SHP77 treated with DMSO at 0.1 percent for 48 hours (cell line): ENCODE data around the gene TIMP1.

Experiments
- DNase-seq: peaks from one replicate; lab custom pipeline; 2025; lab: John Stamatoyannopoulos, UW

TIMP1 gene

DNA sequence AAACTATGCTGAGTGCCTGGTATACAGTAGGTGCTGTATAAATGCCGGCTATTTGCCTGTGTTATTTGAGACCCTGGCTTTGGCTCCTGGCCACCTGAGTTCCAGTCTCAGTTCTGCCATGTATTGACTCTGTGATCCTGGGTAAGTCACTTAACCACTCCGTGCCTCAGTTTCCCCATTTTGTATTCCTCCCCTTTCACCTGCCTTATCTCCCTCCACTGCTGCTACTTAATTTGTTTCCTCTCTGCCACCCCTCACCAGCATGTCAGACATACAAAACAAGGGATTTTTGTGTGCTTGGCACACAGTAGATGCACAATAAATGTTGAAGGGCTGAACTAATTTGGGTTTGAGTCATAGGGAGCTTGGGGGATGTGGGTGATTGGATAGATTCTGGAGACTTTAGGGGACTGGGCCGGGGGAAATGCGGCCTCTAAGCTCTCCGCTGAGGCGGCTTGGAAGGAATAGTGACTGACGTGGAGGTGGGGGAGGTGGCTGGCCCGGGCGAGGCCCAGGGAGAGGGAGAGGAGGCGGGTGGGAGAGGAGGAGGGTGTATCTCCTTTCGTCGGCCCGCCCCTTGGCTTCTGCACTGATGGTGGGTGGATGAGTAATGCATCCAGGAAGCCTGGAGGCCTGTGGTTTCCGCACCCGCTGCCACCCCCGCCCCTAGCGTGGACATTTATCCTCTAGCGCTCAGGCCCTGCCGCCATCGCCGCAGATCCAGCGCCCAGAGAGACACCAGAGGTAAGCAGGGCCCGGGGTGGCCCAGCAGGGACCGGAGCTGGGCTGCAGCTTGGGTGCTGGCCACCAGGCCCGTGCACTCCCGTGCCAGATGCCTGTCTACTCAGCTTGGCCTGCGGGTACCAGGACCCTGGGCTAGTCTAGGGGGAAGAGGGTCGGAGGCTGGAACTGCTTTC is at the start of gene TIMP1:
Gene TIMP1, plus strand, starts transcription at position 706 of the 917 bp plus-strand sequence. CDS start 980 bp downstream, outside the sequence.
- peak; percentile 8 for DNase-seq

DNA sequence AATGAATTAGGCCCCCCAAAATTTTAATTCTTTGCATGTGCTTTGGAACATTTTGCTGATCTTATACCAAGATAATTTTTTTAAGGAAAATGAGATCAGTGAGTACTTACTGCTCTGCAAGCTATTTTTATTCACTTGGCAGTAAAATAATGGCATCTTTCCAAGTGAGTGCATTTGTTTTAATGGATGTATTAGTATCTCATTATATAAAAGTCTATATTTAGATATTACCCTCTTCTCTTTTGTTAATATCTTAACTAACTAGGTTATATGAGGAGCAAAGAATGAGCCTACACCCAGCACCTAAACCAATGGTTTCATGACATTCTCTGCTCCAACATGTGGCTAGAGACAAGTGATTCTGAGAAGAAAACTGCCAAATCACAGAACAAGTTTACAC is 42.4 kb upstream of the TIMP1 start:
- no peak for DNase-seq

DNA sequence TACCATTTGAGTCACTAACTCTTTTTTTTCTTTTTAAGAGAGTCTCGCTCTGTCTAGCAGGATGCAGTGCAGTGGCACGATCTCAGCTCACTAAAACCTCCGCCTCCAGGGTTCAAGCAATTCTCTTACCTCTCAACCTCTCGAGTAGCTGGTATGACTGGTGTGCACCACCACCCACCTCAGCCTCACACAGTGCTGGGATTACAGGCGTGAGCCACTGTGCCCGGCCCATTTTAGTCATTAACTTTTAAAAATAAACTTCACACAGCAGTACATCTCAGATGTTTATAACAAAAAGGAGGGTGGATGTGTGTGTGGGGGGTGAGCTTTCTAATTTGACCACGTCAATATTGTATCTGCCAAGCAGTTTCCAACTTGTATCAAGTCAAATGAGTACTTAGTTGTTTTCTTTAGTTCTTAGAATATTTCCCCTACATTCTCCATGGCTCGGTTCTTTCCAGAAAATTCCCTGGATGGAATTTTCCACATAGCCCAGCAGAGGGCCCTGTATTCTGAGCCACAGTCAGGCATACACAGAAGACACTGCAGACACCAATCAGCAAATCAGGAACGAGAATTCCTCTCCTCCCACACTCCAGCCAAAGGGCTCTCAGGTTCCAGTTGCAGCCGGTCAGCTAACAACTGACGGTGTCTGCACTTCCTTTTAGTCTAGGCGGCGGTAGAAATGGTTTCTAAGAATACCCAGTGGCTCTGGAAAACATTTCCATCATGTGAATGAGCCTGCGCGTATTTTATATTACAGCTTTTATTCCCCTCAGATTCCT is 41.3 kb upstream of the TIMP1 start:
- peak; percentile 76 for DNase-seq

DNA sequence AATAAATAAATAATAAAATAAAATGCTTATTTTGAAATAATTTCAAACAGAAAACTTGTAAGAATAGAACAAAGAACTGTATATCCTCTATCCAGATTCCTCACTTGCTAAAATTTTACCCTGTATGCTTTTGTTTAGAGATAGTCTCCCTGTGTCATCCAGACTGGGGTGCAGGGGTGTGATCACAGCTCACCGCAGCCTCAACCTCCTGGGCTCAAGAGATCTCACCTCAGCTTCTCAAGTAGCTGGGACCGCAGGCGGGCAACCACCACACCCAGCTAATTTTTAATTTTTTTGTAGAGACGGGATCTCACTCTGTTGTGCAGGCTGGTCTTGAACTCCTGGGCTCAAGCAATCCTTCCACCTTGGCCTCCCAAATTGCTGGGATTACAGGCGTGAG is 38.7 kb upstream of the TIMP1 start:
- no peak for DNase-seq

DNA sequence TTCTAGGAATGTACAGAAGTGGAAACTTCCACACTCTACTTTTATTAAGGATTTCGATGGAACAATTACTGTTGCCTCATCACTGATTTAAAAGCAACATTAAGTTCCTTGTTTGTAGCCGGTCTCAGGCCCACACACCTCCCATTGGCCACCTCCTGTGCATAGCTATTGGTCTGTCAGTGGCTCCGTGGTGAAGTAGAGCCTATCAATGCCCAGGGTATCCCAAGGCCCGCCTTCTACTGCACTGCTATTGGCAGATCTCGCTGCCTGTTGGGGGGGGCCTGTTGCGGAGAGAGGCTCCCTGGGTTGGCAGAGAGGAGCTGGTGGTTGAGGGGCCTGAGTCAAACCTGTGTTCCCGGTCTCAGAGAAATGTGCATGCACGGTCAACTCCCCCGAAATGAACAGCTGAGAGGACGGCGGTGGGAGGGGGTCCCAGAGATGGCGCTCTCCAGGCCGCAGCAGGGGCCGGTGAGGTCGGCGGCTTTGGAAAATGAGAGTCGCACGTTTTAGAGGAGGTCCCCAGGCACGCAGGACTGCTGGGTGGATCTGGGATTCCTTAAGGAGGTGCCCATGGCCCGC is 26.1 kb upstream of the TIMP1 start:
- peak; percentile 71 for DNase-seq

DNA sequence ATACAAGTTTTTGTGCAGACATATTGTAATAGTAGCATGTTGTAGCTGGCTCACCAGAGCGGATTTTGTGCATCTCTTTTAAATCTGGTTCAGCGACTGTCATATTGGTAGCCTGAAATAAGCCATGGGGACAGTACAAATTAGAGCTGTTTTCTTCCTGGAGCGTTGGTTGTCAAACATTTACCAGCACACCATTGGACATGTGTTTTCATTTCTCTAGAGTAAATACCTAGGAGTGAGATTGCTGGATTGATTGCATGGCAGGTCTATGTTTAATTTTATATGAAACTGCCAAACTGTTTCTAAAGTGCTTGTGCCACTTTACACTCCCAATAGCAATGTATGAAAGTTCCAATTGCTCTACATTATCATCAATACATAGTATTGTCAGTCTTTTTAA is 23.8 kb upstream of the TIMP1 start:
- DNase-seq = no peak

DNA sequence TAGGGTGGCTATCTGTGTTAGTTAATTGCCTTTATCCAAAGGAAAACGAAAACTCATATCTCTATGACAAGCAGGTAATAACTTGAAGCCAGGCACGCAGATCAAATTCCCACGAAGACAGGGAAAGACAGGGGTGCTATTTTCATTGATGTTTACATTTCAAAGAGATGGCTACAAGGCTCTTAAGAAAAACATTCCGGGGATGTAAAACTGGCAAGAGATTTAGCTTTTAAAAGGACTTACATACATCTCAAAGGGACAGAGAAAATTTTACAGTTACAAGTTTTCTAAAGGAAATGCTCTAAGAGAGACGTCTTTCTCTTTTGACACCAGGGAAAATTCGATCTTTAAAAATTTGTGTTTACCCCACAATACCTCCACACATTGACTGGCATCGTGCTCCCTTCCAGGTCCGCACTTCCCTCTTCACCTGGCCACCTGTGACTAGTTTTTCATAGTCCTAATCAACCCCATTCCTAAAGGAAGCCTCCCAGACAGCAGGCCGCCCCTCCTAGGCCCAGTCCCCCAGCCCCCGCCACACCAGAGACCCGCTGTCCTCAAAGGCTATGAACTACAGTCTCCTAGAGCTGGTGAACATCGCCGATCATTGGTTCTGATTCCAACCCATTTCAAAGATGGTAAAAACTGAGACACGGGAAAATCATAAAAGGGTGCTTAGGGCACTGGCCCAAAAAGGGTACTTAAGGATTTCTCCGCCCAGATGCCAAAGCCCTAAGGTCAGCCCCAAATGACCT is 21.9 kb upstream of the TIMP1 start:
- no peak for DNase-seq

DNA sequence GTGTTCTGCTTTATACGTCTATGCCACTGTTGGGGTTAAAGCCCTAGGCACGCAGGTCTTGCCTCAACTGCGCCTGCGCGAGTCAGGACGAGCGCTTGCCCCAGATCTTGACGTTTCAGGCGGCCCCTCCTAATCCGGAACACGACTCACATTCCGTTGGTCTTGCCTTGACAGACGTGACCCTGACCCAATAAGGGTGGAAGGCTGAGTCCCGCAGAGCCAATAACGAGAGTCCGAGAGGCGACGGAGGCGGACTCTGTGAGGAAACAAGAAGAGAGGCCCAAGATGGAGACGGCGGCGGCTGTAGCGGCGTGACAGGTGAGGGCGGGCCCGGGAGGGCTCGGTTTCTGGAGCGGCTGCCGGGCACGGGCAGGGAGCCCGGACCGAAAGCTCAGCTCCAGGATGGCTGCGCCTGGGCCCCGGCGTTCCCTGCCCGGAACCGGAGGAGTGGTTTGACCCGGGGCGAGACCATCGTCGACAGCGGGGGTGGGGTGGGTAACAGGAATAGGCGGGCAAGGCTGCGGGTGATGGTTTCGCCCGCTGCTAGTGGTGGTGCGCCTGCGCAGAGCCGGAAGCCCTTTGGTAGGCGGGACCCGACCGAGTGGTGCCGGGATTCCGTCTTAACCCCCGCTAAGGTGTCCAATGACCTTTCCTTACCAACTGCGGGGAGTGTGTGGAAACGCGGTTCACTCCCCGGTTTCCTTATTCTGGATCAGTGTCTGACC is 21.1 kb upstream of the TIMP1 start, which contains the start of gene ARAF:
Gene ARAF, plus strand, starts transcription at position 272 of the 725 bp plus-strand sequence. CDS start 1,763 bp downstream, outside the sequence.
- DNase-seq = peak; percentile 79

DNA sequence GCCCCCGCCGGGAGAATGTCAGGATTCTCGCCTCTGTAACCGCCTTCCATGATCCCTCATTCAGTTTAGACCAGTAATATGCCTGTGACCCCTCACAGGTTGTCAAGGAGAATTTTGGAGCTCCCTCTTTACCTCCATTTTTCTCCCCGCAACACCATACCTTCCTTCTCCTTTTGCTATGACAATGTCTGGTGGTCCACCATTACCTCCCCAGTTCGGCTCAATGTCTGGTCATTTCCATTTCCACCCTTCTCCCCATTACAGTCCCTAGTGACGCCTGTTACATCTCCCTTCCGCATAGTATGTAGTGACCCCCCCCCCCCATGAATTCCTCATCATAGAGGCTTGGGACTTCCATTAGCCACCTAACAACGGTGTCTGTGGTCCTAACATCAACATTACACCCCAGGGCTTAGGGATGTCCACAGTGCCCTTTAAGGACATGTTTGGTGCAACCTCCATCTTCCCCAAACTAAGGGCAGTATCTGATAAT is 20.5 kb upstream of the TIMP1 start:
- DNase-seq = no peak

DNA sequence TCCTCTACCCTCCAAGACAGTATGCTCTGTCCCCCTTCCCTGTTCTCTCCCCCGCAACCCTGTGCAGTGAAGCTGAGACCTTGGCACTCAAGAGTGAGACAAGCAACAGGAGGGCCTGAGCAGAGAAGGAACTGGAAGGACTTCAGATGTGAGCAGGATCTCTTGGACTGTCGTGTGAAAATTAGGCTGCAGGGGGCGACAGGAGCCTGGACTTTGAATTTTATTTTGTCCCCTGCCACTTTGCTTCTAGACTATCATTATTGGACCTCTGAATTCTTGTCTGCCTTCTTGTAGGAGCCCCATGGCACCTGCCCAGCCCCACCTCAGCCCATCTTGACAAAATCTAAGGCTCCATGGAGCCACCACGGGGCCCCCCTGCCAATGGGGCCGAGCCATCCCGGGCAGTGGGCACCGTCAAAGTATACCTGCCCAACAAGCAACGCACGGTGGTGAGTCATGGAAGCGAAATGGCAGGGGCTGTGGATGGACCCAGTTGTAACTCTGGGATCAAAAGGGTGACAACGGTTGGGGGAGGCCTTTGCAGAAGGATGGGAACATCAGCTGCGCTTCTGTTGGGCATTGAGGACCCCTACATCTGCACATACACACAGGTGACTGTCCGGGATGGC is 19.5 kb upstream of the TIMP1 start:
- DNase-seq = no peak

DNA sequence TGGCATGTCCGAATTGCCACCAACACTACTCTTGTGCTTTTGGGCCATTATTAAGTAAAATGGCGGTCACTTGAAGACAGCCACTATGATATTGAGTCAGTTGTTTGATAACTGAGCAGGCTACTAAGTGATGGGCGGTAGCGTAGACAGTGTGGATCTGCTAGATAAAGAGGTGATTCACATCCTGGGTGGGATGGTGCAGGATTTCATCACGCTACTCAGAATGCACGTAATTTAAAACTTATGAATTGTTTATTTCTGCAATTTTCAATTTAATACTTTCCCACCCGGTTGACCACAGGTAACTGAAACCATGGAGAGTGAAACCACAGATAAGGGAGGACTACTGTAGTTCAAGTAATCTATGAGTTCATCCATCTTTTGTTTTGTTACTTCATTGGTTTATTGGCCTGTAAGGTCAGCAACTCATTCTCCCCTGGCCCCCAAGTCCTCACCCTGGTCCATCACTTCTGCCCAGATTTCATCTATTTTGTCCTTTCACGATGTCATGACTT is 18.4 kb upstream of the TIMP1 start:
- no peak for DNase-seq

DNA sequence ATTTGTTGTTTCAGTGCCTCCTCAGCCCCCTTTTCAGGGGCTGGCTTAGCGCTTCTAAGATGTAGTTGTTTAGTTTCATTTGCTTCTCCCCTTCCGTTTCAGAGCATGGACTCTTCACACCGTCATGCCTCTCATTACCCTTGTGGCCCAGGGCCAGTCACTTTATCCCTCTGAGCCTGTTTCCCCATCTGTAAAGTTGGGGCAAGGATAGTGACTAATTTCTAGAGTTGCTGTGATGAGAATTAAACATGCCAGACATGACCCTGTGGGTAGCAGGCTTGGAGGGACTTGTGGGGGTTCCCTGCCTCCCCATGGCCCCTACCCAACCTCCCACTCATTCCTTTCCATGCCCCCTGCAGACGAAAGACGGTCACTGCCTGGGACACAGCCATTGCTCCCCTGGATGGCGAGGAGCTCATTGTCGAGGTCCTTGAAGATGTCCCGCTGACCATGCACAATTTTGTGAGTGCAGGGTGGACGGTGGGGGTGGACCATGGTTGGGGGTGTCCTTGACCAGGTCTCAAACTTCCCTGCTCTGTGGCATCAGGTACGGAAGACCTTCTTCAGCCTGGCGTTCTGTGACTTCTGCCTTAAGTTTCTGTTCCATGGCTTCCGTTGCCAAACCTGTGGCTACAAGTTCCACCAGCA is 17.7 kb upstream of the TIMP1 start:
- DNase-seq = no peak

DNA sequence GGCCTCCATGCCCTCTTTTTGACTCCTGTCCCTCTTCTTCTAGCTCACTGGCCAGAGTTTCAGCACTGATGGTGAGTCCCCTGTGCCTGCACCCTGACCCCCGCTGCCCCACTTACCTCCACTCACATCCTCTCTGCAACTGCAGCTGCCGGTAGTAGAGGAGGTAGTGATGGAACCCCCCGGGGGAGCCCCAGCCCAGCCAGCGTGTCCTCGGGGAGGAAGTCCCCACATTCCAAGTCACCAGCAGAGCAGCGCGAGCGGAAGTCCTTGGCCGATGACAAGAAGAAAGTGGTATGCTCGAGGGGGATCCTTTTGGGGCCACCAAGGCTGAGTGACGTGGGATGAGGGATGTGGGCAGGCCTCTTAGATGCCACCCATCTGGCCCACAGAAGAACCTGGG is 15.4 kb upstream of the TIMP1 start:
- DNase-seq = no peak

DNA sequence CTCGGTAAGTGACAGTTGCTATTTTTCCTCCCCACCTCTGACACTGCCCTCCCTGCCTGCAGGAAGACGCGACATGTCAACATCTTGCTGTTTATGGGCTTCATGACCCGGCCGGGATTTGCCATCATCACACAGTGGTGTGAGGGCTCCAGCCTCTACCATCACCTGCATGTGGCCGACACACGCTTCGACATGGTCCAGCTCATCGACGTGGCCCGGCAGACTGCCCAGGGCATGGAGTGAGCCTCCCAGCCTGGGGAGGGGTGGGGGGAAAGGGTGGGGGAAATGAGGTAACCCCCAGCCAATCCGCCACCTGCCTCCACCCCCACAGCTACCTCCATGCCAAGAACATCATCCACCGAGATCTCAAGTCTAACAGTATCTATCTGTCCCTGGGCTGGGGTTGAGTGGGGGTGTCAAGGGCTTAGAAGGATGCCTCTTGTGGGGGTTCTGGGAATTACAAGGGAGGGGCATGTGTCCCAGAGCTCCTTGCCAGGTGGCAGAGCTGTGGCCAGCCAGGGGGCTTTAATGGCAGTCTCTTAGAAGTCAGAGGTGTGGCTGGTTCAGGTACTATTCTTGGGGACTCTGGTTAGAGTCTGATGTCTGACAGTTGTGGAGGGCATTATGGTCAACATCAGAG is 13.5 kb upstream of the TIMP1 start:
- DNase-seq = no peak

DNA sequence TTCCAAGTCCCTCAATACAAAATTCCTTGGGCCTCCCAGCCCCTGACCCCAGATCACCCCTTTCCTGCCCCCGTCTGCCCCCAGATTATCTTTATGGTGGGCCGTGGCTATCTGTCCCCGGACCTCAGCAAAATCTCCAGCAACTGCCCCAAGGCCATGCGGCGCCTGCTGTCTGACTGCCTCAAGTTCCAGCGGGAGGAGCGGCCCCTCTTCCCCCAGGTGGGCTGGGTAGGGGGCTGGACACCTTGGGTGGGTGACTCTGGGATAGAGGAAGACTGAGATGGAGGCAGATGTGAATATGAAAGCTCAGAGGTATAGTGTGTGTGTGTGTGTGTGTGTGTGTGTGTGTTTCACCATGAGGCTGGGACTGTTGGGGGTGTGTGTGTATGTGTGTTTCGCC is 11.4 kb upstream of the TIMP1 start:
- DNase-seq = no peak

DNA sequence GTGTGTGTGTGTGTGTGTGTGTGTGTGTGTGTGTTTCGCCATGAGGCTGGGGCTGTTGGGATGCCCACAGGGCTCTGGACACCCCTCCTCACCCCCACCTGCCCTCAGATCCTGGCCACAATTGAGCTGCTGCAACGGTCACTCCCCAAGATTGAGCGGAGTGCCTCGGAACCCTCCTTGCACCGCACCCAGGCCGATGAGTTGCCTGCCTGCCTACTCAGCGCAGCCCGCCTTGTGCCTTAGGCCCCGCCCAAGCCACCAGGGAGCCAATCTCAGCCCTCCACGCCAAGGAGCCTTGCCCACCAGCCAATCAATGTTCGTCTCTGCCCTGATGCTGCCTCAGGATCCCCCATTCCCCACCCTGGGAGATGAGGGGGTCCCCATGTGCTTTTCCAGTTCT is 11.0 kb upstream of the TIMP1 start:
- DNase-seq = no peak

DNA sequence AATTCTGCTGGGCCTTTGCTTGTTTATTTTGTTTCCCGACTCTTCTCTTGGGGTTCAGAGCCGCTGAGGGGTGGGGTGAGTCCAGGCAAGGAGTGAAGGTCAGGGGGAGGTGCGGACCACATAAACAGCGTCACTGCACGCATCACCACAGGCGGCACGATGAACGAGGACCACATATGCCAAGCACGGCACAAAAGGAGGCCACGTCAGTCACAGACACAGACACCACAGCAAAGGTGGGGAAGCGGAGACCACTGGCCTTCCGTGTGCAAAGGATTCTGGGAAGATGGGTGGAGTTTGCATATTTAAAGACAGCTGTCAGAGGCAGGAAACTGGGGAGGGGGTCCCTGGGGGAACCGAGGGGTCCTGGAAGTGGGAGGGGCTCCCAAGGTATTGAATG is 10.3 kb upstream of the TIMP1 start:
- no peak for DNase-seq

DNA sequence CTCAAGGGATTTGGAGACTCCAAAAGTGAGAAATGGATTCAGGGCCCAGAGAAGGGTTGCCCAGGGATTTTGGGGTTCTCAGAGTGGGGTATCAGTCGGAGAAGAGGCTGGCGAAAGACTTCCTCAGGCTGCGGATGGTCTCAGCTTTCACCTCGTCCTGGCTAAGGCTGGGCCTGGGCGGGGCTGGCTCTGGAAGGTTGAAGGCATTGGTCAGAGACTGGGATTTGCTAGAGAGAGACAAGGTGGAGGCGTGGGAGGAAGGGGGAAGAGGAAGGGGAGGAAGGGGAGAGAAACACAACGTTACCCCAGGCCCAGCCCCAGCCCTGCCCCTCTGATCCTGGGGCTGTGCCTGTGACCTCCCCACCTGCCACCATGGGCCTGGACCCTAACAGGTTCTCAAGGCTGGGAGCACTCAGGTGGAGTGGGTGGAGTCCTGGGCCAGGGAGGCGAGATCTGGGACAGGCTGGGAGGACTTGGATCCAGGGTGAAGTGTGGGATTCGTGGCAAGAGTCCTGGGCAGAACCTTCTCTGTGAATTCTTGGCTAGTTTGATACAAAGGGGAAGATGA is 9.4 kb upstream of the TIMP1 start:
- DNase-seq = no peak
